SK-N-SH treated with all-trans-retinoic acid at 6 μM for 48 hours (cell line): ENCODE data around the gene PRKAR1B.

ENCODE experiments used
- ATAC-seq: fragments of 200-7000 bp; cut with Tn5 transposase; 3 replicates; pipeline ENCODE4 v1.9.1; 2020; ENCODE audit warnings: mild to moderate bottlenecking, moderate library complexity
- ARNTL ChIP-seq: fragments of 450-650 bp; formaldehyde crosslinking; IDR thresholded peaks from 2 replicates; pipeline ENCODE4 v1.5.0; 2020; ENCODE audit warnings: low read depth, mild to moderate bottlenecking, moderate library complexity, borderline replicate concordance
- BACH2 ChIP-seq: fragments of 250-450 bp; sonication (Bioruptor Pico); IDR thresholded peaks from 2 replicates; pipeline ENCODE4 v1.9.0; 2021; ENCODE audit warnings: mild to moderate bottlenecking, borderline replicate concordance
- CSDC2 ChIP-seq: fragments of 250-450 bp; sonication (Bioruptor Pico); IDR thresholded peaks from 2 replicates; pipeline ENCODE4 v1.5.0; 2020; ENCODE audit warnings: mild to moderate bottlenecking, moderate library complexity
- ESRRG ChIP-seq: fragments of 250-450 bp; sonication (Bioruptor Pico); IDR thresholded peaks from 2 replicates; pipeline ENCODE4 v1.6.1; 2021; ENCODE audit warnings: mild to moderate bottlenecking
- ISL1 ChIP-seq: fragments of 250-450 bp; sonication (Bioruptor Pico); IDR thresholded peaks from 2 replicates; pipeline ENCODE4 v2.1.2; 2022; ENCODE audit warnings: mild to moderate bottlenecking, moderate library complexity
- OSR1 ChIP-seq: fragments of 250-450 bp; sonication (Bioruptor Pico); IDR thresholded peaks from 2 replicates; pipeline ENCODE4 v1.8.0; 2022; ENCODE audit warnings: moderate library complexity, mild to moderate bottlenecking, inconsistent platforms
- SNAI2 ChIP-seq: fragments of 250-450 bp; sonication (Bioruptor Pico); IDR thresholded peaks from 2 replicates; pipeline ENCODE4 v1.5.0; 2020; ENCODE audit warnings: mild to moderate bottlenecking, moderate library complexity
- TCF4 ChIP-seq: fragments of 250-450 bp; sonication (Bioruptor Pico); IDR thresholded peaks from 2 replicates; pipeline ENCODE4 v1.8.0; 2021; ENCODE audit warnings: mild to moderate bottlenecking, moderate library complexity, borderline replicate concordance
- TOX ChIP-seq: fragments of 250-450 bp; sonication (Bioruptor Pico); IDR thresholded peaks from 2 replicates; pipeline ENCODE4 v1.8.0; 2021; ENCODE audit warnings: mild to moderate bottlenecking, moderate library complexity, borderline replicate concordance
- ZC3H10 ChIP-seq: fragments of 250-450 bp; sonication (Bioruptor Pico); IDR thresholded peaks from 2 replicates; pipeline ENCODE4 v1.5.1; 2021; ENCODE audit warnings: mild to moderate bottlenecking, moderate library complexity
- ZFP3 ChIP-seq: fragments of 250-450 bp; sonication (Bioruptor Pico); IDR thresholded peaks from 2 replicates; pipeline ENCODE4 v1.5.0; 2020; ENCODE audit warnings: mild to moderate bottlenecking, moderate library complexity
- ZFP30 ChIP-seq: fragments of 450-650 bp; formaldehyde crosslinking; IDR thresholded peaks from 2 replicates; pipeline ENCODE4 v1.5.0; 2022; ENCODE audit warnings: mild to moderate bottlenecking, moderate library complexity
- ZNF565 ChIP-seq: fragments of 450-650 bp; formaldehyde crosslinking; conservative IDR thresholded peaks from 2 replicates; pipeline ENCODE4 v1.5.0; 2020; ENCODE audit warnings: low read depth, mild to moderate bottlenecking, moderate library complexity
- ZNF70 ChIP-seq: fragments of 450-650 bp; formaldehyde crosslinking; IDR thresholded peaks from 2 replicates; pipeline ENCODE4 v1.5.0; 2020; ENCODE audit warnings: mild to moderate bottlenecking, moderate library complexity
- ZNF8 ChIP-seq: fragments of 450-650 bp; formaldehyde crosslinking; IDR thresholded peaks from 2 replicates; pipeline ENCODE4 v1.5.0; 2020; ENCODE audit warnings: mild to moderate bottlenecking, moderate library complexity
- TF ChIP-seq, protein P1 (sequence below): fragments of 250-450 bp; sonication (Bioruptor Pico); IDR thresholded peaks from 2 replicates; pipeline ENCODE4 v1.5.1; 2020; ENCODE audit warnings: low read depth, mild to moderate bottlenecking, moderate library complexity
- TF ChIP-seq, protein P2 (sequence below): fragments of 250-450 bp; sonication (Bioruptor Pico); IDR thresholded peaks from 2 replicates; pipeline ENCODE4 v1.8.0; 2020; ENCODE audit warnings: mild to moderate bottlenecking, moderate library complexity, borderline replicate concordance
- TF ChIP-seq, protein P3 (sequence below): fragments of 250-450 bp; sonication (Bioruptor Pico); IDR thresholded peaks from 2 replicates; pipeline ENCODE4 v1.5.1; 2021; ENCODE audit warnings: mild to moderate bottlenecking, moderate library complexity

Gene PRKAR1B

DNA sequence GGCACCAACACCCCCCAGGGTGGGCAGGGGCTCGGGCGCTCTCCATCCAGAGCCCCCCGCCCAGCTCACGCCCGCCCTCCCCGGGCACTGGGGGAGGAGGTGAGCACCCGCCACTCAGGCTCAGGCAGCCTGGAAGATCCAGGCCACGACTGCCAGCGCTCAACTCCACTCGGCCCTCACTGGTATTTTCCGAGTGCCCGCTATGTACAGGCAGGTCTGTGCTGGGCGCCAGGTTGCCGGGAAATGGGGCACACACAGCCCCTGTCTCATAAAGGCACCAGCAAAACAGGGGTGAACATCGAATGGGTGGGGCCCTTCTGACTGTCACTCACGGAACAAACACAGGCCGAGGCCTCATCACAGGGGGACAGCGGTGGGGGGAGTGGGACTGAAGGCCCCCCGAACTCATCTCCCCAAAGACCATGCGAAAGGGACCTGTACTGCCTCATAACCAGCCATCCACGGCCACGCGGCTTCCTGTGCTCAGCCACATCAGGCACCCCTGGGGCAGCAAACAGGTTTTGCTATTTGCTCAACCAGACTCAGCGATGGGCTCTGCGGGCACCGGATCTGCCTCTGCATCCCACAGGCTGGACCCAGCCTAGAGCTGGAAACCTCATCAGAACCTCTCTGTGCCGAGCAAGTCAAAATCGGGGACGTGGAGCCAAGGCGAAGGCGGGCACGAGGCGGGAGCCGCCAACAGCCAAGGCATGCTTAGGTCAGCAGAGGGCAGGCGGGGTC, 99.2 kb downstream of the PRKAR1B start:
- TF ChIP-seq TOX (CRISPR knock-in tag) (no peak), OSR1 (CRISPR knock-in tag) (no peak), ZC3H10 (CRISPR knock-in tag) (no peak), ZFP3 (CRISPR knock-in tag) (no peak)
- TF ChIP-seq, protein P1, sequence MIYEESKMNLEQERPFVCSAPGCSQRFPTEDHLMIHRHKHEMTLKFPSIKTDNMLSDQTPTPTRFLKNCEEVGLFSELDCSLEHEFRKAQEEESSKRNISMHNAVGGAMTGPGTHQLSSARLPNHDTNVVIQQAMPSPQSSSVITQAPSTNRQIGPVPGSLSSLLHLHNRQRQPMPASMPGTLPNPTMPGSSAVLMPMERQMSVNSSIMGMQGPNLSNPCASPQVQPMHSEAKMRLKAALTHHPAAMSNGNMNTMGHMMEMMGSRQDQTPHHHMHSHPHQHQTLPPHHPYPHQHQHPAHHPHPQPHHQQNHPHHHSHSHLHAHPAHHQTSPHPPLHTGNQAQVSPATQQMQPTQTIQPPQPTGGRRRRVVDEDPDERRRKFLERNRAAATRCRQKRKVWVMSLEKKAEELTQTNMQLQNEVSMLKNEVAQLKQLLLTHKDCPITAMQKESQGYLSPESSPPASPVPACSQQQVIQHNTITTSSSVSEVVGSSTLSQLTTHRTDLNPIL (CRISPR knock-in tag), result no peak
- TF ChIP-seq, all 23 proteins: peak for 0
- ATAC-seq, result no peak

DNA sequence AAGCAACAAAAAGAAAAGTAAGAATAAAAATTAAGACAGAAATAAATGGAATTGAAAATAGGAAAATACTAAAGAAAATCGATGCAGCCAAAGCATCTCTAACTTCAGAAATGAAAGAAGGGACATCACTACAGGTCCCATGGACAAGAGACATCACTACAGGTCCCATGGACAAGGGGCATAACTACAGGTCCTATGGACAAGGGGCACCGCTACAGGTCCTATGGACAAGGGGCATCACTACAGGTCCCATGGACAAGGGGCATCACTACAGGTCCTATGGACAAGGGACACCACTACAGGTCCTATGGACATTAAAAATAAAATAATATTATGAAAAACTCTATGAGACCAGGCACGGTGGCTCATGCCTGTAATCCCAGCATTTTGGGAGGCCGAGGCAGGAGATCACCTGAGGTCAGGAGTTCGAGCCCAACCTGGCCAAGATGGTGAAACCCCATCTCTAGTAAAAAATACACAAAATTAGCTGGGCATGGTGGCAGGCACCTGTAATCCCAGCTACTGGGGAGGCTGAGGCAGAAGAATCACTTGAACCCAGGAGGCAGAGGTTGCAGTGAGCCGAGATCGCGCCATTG, 101.6 kb downstream of the PRKAR1B start:
- TF ChIP-seq, protein P2, sequence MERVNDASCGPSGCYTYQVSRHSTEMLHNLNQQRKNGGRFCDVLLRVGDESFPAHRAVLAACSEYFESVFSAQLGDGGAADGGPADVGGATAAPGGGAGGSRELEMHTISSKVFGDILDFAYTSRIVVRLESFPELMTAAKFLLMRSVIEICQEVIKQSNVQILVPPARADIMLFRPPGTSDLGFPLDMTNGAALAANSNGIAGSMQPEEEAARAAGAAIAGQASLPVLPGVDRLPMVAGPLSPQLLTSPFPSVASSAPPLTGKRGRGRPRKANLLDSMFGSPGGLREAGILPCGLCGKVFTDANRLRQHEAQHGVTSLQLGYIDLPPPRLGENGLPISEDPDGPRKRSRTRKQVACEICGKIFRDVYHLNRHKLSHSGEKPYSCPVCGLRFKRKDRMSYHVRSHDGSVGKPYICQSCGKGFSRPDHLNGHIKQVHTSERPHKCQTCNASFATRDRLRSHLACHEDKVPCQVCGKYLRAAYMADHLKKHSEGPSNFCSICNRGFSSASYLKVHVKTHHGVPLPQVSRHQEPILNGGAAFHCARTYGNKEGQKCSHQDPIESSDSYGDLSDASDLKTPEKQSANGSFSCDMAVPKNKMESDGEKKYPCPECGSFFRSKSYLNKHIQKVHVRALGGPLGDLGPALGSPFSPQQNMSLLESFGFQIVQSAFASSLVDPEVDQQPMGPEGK, result no peak
- TF ChIP-seq TCF4 (no peak), TOX (CRISPR knock-in tag) (no peak), ESRRG (CRISPR knock-in tag) (no peak)
- ATAC-seq, result no peak

DNA sequence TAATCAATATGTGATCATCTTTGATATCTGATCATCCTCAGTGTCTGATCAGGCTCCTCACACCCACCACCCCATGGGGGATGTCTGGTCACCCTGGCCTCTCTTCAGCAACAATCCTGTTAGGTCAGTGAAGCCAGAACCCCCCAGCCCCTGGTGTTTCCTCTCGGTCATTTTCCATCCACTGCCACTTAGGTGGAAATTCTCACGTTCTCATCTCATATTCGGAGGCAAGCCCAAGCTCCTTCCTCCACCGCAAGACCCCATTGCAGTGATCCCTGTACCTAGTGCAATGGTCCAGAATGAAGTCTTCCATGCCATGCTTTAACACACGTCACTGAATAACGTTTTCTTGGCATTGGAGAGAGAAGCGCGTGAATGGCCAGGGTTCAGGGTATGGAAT, 103.6 kb downstream of the PRKAR1B start:
- ATAC-seq, result no peak
- TF ChIP-seq ZNF70 (CRISPR knock-in tag) (no peak), ISL1 (CRISPR knock-in tag) (no peak), CSDC2 (CRISPR knock-in tag) (no peak)
- TF ChIP-seq, protein P2, result no peak

DNA sequence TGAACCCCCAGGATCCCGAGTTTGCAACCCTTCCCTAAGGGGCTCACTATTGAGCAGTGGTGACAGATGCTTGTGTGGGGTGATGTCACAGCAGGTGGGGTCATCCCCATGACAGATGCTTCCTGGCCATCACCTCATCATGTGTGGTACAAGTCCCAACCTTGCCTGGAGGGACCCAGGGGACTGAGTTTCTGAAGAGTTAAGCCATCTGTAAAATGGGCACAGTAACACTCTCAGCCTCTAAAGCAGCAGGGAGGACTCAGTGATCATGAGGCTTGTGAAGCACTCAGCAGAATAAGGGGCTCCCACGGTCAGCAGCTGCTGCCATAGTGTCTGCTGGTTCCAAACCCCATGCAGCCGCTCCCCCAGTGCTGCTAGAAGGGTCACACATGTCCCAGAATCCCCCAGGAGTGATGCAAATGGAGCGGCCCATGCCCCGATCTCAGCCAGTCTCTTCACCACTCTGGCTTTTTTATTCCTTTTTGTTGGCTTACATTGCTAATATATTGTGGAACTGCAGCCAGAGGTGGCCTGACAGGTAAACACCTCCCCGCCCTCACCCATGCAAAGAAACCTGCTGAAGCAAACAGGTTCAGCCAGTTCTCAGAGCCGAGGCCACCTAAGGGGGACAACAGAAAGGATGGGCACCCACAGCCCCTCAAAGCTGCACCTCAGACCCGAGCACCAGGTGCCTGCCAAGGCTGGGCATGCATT, 105.4 kb downstream of the PRKAR1B start:
- TF ChIP-seq BACH2 (no peak), ISL1 (CRISPR knock-in tag) (no peak), ZFP30 (CRISPR knock-in tag) (no peak), SNAI2 (CRISPR knock-in tag) (no peak), ZFP3 (CRISPR knock-in tag) (no peak), ESRRG (CRISPR knock-in tag) (no peak), ZC3H10 (CRISPR knock-in tag) (no peak), TCF4 (no peak), ARNTL (CRISPR knock-in tag) (no peak), ZNF8 (CRISPR knock-in tag) (no peak), TOX (CRISPR knock-in tag) (no peak), ZNF565 (no peak)
- TF ChIP-seq, protein P1 (CRISPR knock-in tag), result no peak
- TF ChIP-seq, protein P3, sequence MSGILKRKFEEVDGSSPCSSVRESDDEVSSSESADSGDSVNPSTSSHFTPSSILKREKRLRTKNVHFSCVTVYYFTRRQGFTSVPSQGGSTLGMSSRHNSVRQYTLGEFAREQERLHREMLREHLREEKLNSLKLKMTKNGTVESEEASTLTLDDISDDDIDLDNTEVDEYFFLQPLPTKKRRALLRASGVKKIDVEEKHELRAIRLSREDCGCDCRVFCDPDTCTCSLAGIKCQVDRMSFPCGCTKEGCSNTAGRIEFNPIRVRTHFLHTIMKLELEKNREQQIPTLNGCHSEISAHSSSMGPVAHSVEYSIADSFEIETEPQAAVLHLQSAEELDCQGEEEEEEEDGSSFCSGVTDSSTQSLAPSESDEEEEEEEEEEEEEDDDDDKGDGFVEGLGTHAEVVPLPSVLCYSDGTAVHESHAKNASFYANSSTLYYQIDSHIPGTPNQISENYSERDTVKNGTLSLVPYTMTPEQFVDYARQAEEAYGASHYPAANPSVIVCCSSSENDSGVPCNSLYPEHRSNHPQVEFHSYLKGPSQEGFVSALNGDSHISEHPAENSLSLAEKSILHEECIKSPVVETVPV (CRISPR knock-in tag), result no peak
- TF ChIP-seq, protein P2, result no peak
- ATAC-seq, result no peak
